Esophagus (tissue), 2 donors: ENCODE data around the gene CYB5R4. TPM values are rescaled to one million over a fixed set of nuclear protein-coding genes. Genes with fewer than 3 reads are reported as not detected.

Experiments used
- H3K27ac ChIP-seq, 2 donors: one replicate each; pipeline ENCODE4 v1.5.1; 2013; ENCODE audit warnings: low read depth in 2 of 2, mild to moderate bottlenecking in 2 of 2, inconsistent platforms in 1 of 2, low read length in 1 of 2, moderate library complexity in 1 of 2
- H3K27me3 ChIP-seq, 2 donors: one replicate each; pipeline ENCODE4 v1.6.1; 2013; ENCODE audit warnings: low read length in 2 of 2, control low read depth in 1 of 2, mild to moderate bottlenecking in 1 of 2; ENCODE audit not compliant: insufficient read depth in 2 of 2, control insufficient read depth in 1 of 2
- H3K36me3 ChIP-seq, 2 donors: one replicate each; pipeline ENCODE4 v1.6.1; 2013; ENCODE audit warnings: low read length in 1 of 2; ENCODE audit not compliant: control insufficient read depth in 2 of 2, insufficient read depth in 2 of 2
- H3K4me1 ChIP-seq, 2 donors: one replicate each; pipeline ENCODE4 v1.6.1; 2013; ENCODE audit warnings: low read length in 1 of 2; ENCODE audit not compliant: control insufficient read depth in 2 of 2, insufficient read depth in 2 of 2
- H3K4me3 ChIP-seq, 2 donors: one replicate each; pipeline ENCODE4 v1.5.1; 2013; ENCODE audit warnings: low read length in 2 of 2, mild to moderate bottlenecking in 2 of 2, low read depth in 1 of 2, moderate library complexity in 1 of 2
- H3K9me3 ChIP-seq, 2 donors: one replicate each; pipeline ENCODE4 v1.6.1; 2013; ENCODE audit warnings: mild to moderate bottlenecking in 2 of 2, low read depth in 1 of 2, low read length in 1 of 2, moderate library complexity in 1 of 2; ENCODE audit not compliant: control insufficient read depth in 2 of 2, insufficient read depth in 1 of 2
- WGBS, 2 donors: extraction: QIAGEN DNeasy Blood & Tissue Kit; methylation state at CpG; one replicate each; pipeline ENCODE4 v1.1.7; 2013; 5-methylcytosine and 5-hydroxymethylcytosine counted together
- polyA plus RNA-seq, 2 donors: library from polyadenylated mRNA; stranded (reverse); fragments of 200-250 nt; gene quantifications; one replicate each; pipeline ENCODE4 v1.2.3, GENCODE V29; 2013
- donor health status: healthy with polysubstance abuse.
- donor health status: Bipolar disorder and iron deficiency.

CYB5R4 gene
- polyA plus RNA-seq, 2 donors = 2.8 to 8.1 TPM

GRCh38 chr6:83962582-83962981, 103.1 kb downstream of the CYB5R4 start:
- Histone ChIP-seq H3K9me3 (no peaks in the 10 kb centered on the region), H3K36me3 (peaks cover 0 to 4% of the 10 kb centered on the region in 2 donors), H3K4me1 (no peaks in the 10 kb centered on the region), H3K4me3 (no peak overlapping the region), H3K27ac (no peak overlapping the region), H3K27me3 (no peaks in the 10 kb centered on the region)

GRCh38 chr6:83966539-83966938, 107.0 kb downstream of the CYB5R4 start:
- H3K36me3 ChIP-seq = no peaks in the 10 kb centered on the region
- no peak overlapping the region for H3K4me3 ChIP-seq
- H3K9me3 ChIP-seq = no peaks in the 10 kb centered on the region
- no peak overlapping the region for H3K27ac ChIP-seq
- no peaks in the 10 kb centered on the region for H3K4me1 ChIP-seq
- H3K27me3 ChIP-seq = no peaks in the 10 kb centered on the region
- 98 to 100% methylated on average over 4 of the region's 4 CpGs for WGBS, 2 donors

DNA sequence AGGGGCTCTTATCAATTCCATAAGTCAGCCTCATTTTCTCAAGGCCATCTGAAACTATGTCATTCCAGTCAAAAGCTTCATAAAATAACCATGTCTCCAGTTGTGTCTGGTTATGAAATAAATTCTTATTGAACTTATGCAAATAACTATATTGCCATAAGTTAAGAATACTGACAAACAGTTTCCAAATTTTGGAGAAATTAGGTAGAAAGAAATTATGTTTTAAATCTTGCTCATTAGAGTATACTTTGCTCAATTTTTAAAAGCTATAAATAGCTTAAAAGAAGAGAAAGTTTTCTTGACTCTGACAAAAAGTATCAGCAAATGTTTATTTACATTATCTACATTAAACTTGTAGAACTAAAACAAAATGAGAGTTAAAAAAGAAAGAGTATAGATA, 111.1 kb downstream of the CYB5R4 start:
- Histone ChIP-seq H3K9me3 (no peaks in the 10 kb centered on the region), H3K36me3 (no peaks in the 10 kb centered on the region), H3K4me3 (no peak overlapping the region), H3K27ac (no peak overlapping the region), H3K27me3 (no peaks in the 10 kb centered on the region), H3K4me1 (no peaks in the 10 kb centered on the region)

DNA sequence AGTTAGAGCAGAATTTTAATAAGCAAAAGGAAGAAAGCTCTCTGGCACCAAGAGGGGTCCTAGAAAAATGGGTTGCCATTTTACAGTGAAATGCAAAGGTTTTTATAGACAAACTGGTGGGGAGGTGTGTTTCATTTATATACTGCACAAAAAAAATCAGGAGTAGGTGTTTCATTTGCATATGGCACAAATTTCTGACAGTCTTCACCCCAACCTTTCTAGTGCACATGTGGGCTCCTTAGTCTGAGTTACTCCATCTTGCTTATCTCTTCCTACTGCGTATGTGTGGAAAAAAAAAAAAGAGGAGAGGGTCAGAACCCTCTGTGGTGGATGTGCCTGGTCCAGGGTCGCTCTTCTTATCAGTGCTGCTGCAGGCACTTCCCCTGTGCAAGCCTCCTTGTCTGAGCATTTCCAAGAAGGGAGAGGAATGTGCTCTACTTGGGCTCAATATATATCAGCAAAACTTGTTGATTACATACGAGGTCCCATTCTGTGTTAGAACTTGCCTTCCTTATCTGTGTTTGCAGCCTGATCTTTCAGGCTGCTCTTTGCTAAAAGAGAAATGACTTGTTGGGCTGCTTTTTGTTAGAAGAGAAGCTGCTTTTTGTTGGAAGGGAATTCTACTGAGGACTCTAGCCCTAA, 115.0 kb downstream of the CYB5R4 start:
- Histone ChIP-seq H3K27ac (no peak overlapping the region), H3K4me1 (no peaks in the 10 kb centered on the region), H3K27me3 (no peaks in the 10 kb centered on the region), H3K9me3 (no peaks in the 10 kb centered on the region), H3K36me3 (no peaks in the 10 kb centered on the region), H3K4me3 (no peak overlapping the region)
- WGBS, 2 donors = 30 to 34% methylated on average over 3 of the region's 3 CpGs

DNA sequence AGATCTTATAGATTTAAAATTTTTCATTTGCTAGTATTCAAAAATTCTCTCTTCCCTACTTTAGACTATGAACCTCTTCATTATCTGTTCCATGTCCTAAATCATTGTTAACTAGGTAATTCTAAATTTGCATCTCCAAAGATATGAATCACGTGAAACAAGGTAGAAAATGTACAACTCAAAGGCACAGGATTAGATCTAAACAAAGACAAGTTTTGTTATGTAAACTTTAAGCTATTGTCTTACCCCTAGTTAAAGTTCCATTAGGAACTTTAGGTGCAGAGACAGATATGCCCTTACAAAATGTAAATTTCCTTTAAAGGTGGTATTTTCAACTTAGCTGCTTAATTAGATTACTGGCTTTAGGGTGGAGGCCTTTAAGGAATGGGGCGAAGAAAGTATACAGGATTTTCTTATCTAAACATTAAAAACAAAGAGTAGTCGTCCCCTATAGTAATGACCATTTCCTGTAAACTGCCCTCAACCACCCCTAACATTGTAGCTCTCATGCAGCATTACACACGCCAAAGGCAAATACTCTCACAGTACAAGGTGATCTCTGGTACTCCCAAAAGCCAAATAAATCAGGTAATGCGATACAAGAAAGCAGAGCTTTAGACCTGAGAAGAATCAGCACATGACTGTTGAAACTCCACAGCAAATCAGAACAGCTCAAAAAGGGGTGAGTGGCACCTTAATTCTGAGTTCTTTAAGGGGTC, 116.7 kb downstream of the CYB5R4 start:
- H3K27me3 ChIP-seq = no peaks in the 10 kb centered on the region
- no peaks in the 10 kb centered on the region for H3K36me3 ChIP-seq
- H3K27ac ChIP-seq = no peak overlapping the region
- no peaks in the 10 kb centered on the region for H3K9me3 ChIP-seq
- WGBS, 2 donors = 56 to 64% methylated on average over 5 of the region's 5 CpGs
- H3K4me3 ChIP-seq = no peak overlapping the region
- H3K4me1 ChIP-seq = no peaks in the 10 kb centered on the region

- no peak overlapping the region for H3K27ac ChIP-seq
- H3K27me3 ChIP-seq = no peaks in the 10 kb centered on the region
- H3K9me3 ChIP-seq = no peaks in the 10 kb centered on the region
- WGBS, 2 donors = 68 to 82% methylated on average over 8 of the region's 8 CpGs
- H3K4me3 ChIP-seq = no peak overlapping the region
- no peaks in the 10 kb centered on the region for H3K36me3 ChIP-seq
- no peaks in the 10 kb centered on the region for H3K4me1 ChIP-seq
Observed at GRCh38 chr6:83976871-83977270, 117.4 kb downstream of the CYB5R4 start.

GRCh38 chr6:83978324-83978734, 118.8 kb downstream of the CYB5R4 start:
- H3K4me1 ChIP-seq = no peaks in the 10 kb centered on the region
- H3K27me3 ChIP-seq = no peaks in the 10 kb centered on the region
- H3K36me3 ChIP-seq = no peaks in the 10 kb centered on the region
- H3K4me3 ChIP-seq = no peak overlapping the region
- WGBS, 2 donors = 59 to 68% methylated on average over 1 of the region's 1 CpG
- no peaks in the 10 kb centered on the region for H3K9me3 ChIP-seq
- H3K27ac ChIP-seq = no peak overlapping the region

GRCh38 chr6:83978997-83979396, 119.5 kb downstream of the CYB5R4 start:
- no peaks in the 10 kb centered on the region for H3K9me3 ChIP-seq
- no peaks in the 10 kb centered on the region for H3K36me3 ChIP-seq
- H3K27me3 ChIP-seq = no peaks in the 10 kb centered on the region
- no peak overlapping the region for H3K4me3 ChIP-seq
- H3K4me1 ChIP-seq = no peaks in the 10 kb centered on the region
- 60 to 73% methylated on average over 3 of the region's 3 CpGs for WGBS, 2 donors
- H3K27ac ChIP-seq = no peak overlapping the region

GRCh38 chr6:83984411-83984810, 124.9 kb downstream of the CYB5R4 start:
- Histone ChIP-seq H3K4me1 (no peaks in the 10 kb centered on the region), H3K27me3 (no peaks in the 10 kb centered on the region), H3K27ac (no peak overlapping the region), H3K9me3 (no peaks in the 10 kb centered on the region), H3K36me3 (no peaks in the 10 kb centered on the region), H3K4me3 (no peak overlapping the region)
- WGBS, 2 donors = 95 to 100% methylated on average over 1 of the region's 1 CpG

DNA sequence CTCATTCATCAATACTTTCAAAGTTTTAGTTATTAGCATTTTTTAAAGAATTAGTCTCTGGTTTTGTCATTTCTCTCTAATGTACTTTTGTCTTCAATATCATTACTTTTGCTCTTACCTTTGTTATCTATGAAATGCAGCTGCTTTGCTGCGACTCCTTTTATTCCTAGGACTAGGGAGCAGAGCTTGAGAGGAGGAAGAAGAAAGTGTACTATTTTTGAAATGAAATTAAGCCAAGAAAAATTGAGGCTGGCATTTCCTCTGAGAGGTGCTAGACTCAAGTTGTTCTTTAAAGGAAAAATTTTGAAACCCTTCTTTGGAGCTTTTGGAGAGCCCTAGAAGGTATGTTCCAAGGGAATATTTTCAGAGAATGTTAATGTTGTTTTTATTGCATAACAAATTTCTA, 125.8 kb downstream of the CYB5R4 start:
- Histone ChIP-seq H3K36me3 (no peaks in the 10 kb centered on the region), H3K4me3 (no peak overlapping the region), H3K27me3 (no peaks in the 10 kb centered on the region), H3K9me3 (no peaks in the 10 kb centered on the region), H3K27ac (no peak overlapping the region), H3K4me1 (no peaks in the 10 kb centered on the region)
- 85 to 94% methylated on average over 1 of the region's 1 CpG for WGBS, 2 donors
